NCI-H748 treated with DMSO at 0.1 percent for 48 hours (cell line): ENCODE data around the gene OGG1.
"Not testable (repeated sequence)": the region's sequence is repeated elsewhere in the genome, so short reads cannot be mapped to it uniquely, and the experiment has no call there.

Experiments
- DNase-seq: peaks from one replicate; lab custom pipeline; 2025; lab: John Stamatoyannopoulos, UW

The OGG1 gene

DNA sequence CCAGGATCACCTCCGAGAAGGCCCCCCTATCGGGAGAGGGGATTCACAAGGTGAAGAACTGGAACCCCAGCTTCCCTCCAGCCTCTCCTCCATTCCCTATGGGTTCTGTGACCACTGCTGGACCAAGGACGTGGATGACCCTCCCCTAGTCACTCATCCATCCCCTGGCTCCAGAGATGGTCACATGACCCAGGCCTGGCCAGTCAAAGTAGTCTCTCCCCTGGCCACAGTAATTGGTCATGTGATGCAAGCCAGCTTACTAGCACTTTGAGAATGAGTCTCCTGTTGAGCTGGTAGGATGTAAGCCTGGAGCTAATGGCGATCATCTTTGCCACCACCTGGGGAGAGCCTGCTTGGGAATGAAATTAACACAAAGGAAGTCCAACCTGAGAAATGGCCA, 16.1 kb downstream of the OGG1 start:
- DNase-seq = no peak

DNA sequence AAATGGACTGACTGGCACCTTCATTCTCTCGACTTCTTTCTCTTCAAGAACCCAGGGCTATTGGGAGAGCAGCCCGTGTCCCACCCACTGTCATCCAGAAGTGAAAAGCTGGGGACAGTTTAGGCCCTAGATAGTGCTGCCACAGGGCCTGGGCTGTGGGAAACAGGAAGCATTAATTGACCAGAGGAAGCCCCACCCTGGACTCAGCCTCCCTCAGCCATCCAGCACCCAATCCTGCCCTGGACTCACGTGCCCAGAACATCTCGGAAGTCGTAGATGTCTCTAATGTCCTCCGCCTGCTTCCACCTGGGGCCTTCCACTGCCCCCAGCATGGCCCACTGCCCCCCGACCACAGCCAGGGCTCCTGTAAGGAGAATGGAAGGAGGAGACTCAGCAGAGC, 17.7 kb downstream of the OGG1 start:
- no peak for DNase-seq

DNA sequence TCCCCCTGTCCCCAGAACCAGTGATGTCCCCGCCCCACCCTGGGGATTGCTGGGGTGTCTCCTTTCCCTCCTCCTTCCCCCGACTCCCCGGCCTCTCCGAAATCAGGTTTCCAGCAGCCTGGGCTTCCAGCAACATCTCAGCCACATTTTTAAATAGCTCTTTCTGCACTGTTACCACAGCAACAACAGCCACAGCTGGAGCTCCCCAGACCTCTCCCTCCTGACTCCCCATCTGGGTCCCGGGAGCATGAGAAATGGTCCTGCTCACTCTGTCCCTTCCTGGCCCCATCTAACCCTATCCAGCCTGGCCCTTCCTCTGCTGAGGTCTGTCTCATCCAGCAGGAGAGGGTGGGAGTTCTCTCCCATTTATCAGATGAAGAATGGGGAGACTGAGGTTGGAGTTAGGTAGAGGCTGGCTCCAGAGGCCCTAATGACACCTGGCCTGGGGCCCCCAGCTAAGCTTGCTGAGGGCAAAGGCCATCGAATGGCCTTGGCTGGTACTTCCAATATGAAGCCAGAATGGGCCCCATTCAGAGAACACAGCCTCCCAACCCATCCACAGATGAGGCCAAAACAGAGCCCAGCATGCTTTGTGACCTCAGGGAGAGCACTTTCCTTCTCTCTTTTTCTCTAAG, 18.5 kb downstream of the OGG1 start:
- no peak for DNase-seq

DNA sequence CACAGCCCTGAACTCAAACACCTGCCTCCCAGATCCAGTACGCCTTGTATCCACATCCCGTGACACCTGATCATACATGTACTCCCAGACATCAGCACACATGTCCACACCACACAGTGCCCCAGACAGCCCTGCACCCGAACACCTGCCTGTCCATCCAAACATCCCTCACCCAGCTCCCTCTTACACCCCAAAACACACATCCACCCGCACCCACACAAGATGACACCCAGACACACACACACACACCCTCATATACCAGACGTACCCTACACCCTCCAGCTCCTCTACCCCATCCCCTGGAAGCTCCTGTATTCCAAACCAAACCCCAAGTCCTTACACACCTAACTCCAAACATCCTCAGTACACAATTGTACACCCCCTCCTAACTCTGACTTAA, 19.3 kb downstream of the OGG1 start:
- no peak for DNase-seq

DNA sequence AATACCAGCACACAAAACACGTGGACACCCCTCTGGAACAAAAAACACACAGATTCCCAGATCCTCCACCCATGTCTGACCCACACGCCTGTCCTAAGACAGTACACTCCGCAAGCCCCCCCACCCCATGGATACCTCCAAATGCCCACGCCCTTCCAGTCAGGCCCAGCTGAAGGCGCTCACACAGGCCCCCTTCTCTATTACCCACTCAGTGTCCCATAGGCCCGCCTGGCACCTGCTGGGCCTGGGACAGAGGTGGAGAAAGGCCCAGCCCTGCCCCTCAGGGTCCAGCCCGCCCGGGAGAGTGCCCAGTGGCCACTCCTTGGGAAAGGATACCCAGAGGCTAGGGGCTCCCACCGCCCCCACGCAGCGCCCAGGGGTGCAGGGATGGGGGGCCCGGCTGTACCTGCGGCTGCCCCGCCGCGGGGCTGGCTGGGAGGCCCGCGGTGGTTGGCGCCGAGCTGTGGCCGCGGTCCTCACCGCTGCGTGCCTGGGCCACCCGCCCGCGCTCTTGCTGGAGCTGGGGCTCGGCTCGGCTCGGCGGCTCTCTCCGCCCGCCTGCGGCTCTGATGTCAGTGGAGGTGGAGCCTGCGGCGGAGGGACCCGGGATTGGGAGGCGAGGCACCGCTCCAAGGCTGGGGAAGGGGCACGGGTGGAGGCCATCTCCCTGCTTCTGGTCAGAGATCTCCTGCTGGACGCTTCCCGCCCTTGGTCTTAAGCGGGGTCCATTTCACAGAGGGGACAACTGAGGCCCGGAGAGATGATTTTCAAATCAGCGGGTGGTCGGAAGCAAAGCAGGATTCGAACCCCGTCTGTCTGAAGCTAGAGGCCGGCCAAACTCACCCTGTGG, 19.9 kb downstream of the OGG1 start, which contains the start of gene CAMK1:
CAMK1 (minus strand) TSS at position 522 of the 850 bp plus-strand sequence. CDS start 2,198 bp downstream, outside the sequence.
- no peak for DNase-seq

DNA sequence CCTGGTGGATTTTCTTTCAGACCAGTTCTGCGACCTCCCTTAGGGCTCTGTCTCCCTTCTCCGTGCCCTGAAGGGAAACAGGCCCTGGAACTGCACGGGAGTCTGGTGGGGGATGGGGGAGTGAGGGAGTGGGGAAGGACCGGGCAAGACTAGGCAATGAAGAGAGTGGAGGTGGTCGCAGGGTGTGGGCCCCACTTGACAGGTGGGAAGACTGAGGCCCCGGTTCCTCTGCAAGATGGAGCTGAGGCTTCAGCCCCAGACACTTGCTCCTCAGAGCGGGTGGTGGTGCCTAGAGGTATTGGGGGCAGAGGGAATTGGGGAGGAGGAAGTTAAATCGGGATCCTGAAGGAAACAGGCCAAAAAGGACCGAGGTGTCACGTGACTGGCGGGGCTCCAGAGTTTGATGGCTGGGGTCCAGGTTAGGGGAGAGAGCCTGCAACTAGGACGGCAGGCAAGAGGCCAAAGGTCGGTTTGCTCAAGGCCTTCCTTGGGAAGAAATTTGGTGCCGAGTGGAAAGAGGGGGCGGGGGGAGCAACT, 20.6 kb downstream of the OGG1 start:
- no peak for DNase-seq

DNA sequence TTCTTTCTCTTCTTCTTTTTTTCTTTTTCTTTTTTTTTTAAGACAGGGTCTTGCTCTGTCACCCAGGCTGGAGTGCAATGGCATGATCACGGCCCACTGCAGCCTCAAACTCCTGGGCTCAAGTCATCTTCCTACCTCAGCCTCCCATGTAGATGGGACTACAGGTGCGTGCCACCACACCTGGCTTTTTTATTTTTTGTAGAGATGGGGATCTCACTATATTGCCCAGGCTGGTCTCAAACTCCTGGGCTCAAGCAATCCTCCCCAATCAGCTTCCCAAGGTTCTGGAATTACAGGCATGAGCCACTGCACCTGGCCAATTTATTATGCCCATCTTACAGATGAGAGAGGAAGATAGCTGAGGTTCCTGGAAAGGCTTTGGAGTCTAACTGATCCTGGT, 21.3 kb downstream of the OGG1 start:
- not testable (repeated sequence) for DNase-seq

DNA sequence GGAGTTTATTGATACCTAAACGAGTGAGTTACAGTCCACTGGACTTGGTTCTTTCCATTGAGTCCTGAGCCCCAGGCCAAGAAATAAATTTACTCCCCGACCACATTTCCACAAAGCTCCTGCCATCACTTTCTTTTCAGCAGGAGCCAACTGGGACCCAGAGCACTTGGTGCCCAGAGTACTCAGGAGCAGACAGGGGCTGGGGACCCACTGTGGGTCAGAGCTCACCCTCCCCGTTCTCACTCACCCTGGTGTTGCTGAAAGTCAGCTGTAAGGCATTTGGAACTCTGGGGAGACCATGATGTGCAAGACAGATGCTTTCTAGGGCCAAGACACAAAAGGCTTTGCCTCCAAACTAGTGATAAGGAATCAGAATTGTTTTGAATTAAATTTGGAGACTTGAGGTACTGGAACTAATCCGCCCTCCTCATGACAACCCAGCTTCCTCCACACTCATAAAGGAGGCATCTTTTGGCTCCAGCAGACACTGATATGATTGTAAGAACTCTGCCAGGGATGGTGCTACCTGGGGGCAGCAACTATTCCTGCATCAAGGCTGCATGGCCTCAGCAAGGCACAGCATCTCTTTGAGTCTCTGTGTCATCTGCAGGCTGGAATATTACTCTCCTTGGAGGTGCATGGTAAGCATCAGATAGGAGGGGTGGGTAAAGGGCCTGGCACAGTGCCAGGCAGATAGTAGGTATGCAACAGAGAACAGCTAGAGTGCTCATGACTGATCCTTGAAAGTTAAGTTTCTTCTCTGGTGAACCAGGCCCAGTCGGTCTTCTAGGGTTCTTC, 27.3 kb downstream of the OGG1 start:
- DNase-seq = no peak

DNA sequence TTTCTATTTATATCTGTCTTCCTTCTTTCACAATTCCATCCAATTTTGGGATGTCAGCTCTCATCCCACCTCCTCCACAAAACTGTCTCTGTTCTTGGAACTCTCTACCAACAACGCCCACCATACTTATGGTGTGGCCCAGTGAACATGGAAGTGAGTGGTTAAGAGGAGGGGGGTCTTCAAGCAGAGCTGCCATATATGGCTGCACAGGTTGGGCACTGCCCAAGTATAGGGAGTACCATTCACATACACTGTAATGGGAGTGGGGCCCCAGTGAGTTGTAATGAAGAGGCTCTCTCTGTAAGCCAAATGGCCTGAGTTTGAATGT, 27.9 kb downstream of the OGG1 start:
- no peak for DNase-seq

DNA sequence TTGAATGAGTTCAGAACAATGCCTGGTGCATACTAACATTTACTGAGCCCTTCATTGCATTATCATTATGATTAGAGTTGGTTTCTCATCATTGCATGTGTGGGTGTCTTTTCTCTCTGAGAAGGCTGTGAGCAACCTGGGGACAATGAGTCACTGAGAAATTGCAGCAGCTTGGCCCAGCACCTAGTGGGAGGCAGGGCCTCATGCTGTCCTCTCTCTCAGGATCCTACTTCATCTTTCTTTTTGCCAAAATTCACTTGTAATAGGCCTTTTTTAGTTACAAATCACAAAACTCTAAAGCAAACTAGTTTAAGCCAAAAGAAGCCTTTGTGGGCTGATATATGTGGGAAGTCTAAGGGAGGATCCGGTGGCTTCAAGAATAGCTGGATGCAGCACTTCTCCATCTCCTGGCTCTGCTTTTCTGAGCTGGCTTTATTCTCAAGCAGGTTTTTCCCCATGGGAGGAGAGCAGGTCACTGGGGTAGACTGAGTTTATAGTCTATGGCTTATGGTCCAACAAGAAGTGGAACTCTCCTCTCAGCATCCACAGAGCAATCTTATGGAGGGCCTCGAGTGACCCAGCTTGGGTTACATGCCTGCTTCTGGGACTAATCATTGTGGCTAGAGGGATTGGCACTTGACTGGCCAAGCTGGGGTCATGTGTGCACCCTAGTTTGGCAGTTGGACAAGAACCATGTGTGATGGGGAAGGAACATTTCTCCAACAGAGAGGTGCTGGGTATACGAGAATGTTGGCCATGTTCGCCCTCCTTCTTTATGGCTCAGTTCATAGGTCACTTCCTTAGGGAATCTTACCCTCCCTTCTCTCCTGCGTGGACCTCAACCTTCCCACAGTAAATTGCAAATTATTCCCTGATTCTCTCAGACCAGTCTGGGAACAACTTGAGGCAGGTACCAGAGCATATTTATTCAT, 28.7 kb downstream of the OGG1 start:
- no peak for DNase-seq

DNA sequence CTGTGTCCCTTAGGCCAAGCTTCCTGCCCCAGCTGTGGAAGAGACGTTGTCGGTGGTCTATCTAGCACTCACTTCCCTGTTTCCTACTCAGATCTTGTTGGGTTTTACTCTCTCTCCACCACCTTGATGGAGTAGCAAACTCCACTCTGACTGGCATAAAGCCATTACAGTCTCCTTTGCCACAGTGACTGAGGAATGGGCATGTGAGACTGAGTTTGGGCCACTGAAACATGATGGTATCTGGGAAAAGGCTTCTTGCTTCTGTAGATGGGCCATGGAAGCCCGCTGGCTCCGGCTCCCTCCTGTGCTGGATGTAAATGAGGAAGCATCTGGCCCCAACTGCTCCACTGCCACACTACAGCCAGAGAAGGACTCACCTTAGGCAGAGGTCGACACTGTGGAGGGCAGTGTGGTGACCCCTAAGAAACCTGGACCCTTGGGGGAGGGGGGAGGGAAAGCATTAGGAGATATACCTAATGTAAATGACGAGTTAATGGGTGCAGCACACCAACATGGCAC, 29.4 kb downstream of the OGG1 start:
- DNase-seq = no peak

DNA sequence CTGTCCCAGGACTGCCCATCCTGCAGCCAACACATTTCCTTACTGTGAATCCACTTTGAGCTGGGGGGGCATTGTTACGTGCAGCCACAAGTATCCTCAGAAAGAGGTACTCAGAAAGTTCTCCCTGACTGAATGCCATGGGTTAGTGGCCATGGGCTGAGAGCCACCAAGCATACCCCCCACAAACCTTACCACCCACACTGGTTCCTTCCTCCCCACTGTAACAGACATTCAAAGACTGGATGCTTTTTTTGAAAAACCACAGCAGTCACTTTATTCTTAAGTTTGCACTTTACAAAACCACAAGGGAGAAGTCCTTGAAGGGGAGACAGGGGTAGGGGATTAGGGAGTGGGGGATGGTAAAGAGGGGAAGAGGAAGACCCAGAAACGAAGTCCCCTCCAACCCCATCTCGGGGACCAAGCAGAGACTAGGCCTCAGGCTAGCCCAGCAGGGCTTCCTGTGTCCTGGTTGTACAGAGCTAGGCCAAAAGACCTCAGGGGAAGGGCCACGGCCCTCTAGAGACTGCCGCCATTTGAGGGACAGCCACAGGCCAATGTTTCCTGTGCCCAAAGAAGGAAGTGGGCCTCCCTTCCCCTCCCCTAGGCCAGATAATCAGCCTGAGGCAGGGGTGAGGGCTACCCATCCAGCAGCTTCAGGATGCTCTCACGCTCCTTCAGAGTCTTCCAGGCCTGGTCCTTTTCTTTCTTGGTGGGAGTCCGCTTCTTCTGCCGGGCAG, 30.1 kb downstream of the OGG1 start:
- DNase-seq = no peak

DNA sequence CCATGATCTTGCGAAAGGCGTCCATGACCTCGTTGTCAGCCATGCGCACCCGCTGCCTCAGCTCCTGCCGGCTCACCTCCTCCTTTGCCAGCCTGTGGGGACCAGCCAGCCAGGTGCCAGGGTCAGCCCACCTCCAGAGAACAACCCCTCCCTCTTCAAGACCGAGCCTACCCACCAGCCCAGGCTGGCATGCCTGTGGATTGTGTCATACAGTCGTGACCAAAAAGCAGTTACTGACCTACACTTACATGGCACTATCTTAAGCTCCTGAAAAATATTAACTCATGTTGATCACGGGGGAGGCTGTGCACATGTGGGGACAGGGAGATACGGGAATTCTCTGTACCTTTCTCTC, 30.7 kb downstream of the OGG1 start:
- DNase-seq = no peak

DNA sequence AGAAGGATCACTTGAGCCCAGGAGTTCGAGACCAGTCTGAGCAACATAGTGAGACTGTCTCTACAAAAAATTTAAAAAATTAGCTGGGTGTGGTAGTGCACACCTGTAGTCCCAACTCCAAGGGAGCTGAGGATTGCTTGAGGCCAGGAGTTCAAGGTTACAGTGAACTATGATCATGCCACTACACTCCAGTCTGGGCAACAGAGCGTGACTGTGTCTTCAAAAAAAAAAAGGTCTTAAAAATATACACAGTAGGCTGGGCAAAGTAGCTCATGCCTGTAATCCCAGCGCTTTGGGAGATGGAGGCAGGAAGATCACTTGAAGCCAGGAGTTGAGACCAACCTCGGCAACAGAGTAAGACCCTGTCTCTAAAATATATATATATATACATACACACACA, 31.2 kb downstream of the OGG1 start:
- no peak for DNase-seq

DNA sequence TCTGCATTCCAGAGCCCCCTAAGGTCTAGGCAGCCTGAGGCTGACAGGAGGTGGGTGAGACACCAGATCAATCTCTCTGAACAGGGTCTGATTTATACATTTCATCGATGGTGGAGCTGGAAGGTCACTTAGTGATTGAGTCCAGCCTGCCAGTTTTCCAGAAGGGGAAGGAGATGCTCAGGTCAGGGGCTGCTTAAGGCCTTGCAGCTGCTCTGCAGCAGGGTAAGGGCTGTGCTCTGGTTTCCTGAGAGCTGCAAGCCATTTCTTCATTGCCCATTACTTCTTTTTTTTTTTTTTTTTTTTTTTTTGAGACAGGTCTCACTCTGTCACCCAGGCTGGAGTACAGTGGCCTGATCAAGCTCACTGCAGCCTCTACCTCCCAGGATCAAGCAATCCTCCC, 31.8 kb downstream of the OGG1 start:
- no peak for DNase-seq

DNA sequence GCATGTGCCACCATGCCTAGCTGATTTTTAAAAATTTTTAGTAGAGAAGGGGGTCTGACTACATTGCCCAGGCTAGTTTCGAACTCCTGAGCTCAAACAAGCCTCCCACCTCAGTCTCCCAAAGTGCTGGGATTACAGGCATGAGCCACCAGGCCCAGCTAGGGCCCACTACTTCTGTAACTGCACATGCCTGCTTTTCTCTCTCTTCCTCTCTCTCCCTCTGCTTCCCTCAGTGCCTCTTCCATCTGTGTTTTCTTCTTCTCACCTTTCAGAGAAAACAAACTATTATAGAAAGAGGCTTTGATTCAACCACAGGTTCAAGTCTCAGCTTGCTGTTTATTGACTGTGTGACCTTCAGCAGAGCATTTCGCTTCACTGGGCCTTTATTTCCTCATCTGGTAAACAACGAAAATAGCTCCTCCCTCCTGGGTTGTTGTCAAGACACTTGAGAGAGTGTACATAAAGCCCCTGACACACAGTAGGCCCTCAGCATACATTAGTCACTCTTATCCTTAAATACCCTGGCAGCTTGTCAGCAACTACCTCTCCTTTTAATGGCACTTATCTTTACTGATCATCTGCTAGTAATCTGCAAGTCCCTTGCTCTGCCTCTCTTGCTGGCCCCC, 32.3 kb downstream of the OGG1 start:
- no peak for DNase-seq

DNA sequence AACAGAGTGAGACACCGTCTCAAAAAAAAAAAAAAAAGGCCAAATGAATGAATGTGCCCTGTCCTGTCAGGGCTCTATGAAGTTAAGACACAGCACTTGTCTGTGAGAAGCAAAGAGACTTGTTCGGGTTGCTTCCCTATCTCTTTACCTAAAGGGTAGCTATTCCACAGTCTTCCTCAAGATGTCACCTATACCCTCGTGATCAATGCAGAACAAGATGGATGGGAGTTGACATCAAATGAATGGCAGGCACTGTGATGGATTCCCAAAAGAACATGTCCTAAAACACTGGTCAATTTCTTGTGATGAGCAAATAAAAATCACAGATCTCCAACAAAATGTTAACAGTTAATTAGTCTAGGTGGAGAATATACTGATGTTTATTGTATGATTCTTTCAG, 33.0 kb downstream of the OGG1 start:
- DNase-seq = no peak

DNA sequence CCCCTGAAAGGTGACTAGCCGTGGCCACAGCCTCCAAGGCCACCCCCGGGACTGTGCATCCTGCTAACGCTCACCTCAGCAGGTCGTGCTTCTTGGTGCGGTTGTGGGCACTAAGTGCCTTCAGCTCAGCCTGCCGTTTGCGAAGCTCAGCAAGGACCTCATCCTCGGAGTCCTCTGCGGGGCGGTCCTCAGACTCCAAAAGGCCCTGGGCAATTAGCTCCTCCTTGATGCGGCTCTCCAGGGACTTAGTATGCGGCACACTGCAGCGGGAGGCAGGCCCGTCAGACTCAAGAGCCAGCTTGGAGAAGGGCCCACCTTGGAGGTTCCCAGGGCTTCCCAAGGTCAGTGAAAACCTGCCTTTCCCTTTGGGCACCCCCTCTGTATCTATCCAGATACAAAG, 34.2 kb downstream of the OGG1 start:
- DNase-seq = no peak

DNA sequence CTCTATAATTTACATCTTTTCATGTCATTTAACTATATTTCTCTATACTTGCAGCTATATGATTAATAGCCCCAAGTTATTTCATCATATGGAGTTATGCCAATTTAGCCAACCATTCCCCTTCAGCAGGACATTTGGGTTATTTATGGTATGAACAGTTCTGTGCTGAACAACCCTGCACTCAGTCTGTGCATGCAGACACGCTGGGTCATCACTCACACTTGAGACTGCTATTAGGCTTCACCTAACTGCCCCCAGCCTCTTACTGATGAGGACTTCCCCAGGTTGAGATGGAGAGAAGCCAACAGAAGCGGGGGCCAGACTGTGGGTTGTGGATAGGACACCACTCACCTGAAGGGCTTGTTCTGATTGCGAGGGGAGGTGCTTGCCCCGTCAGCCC, 35.2 kb downstream of the OGG1 start:
- DNase-seq = no peak

DNA sequence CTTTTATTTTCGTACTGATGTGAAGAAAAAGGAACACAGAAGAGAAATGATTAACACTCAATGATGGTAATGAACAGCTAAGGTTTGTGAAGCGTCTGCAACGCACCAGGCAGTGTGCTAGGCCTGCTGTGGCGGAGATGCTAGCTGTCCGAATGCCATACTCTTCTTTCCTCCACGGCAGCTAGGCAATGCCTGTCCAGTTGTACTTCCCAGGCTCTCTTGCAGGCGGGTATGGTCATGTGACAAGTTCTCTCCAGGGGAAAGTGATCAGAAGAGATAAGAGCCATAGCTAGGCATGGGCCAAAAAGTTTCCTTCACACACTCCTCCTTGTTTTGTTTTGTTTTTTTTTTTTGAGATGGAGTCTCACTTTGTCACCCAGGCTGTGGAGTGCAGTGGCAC, 35.9 kb downstream of the OGG1 start:
- no peak for DNase-seq
